ENCODE results near the gene RLN2. TPM values are rescaled to one million over a fixed set of nuclear protein-coding genes. Genes with fewer than 3 reads are reported as not detected.
"Not testable (repeated sequence)": the region's sequence is repeated elsewhere in the genome, so short reads cannot be mapped to it uniquely, and the experiment has no call there.

RLN2 gene
- total RNA-seq, result not detected in 2 replicates
- long read RNA-seq, result 0 reads

- H3K27ac Mint-ChIP-seq (ENCODE audit: unreplicated experiment); DNase-seq (ENCODE audit: extremely low spot score, unreplicated experiment); H3K4me1 Mint-ChIP-seq (ENCODE audit: unreplicated experiment); H3K9me3 Mint-ChIP-seq (ENCODE audit: unreplicated experiment); H3K36me3 Mint-ChIP-seq (ENCODE audit: unreplicated experiment): not testable (repeated sequence)
- peaks cover 62% of the 10 kb centered on the region for H3K27me3 Mint-ChIP-seq (ENCODE audit: unreplicated experiment)
- H3K4me3 Mint-ChIP-seq (ENCODE audit: unreplicated experiment), result peak within 1 kb of the TSS; percentile 22
Measured at GRCh38 chr9:5303840-5304795, at the start of gene RLN2. TSS of gene RLN2 (minus strand) at chr9:5304716. CDS start at chr9:5304580, 136 bp downstream.

GRCh38 chr9:5354184-5354583, 49.7 kb upstream of the RLN2 start:
- H3K9me3 Mint-ChIP-seq (ENCODE audit: unreplicated experiment), result peaks cover 17% of the 10 kb centered on the region
- DNase-seq (ENCODE audit: extremely low spot score, unreplicated experiment), result no peak
- H3K27ac Mint-ChIP-seq (ENCODE audit: unreplicated experiment), result no peak overlapping the region
- no peak for TF ChIP-seq CTCF (IDR thresholded peaks at IDR 0.05)
- H3K36me3 Mint-ChIP-seq (ENCODE audit: unreplicated experiment), result peaks cover 3% of the 10 kb centered on the region
- no peak overlapping the region for H3K4me3 Mint-ChIP-seq (ENCODE audit: unreplicated experiment)
- H3K27me3 Mint-ChIP-seq (ENCODE audit: unreplicated experiment), result peaks cover 11% of the 10 kb centered on the region
- H3K4me1 Mint-ChIP-seq (ENCODE audit: unreplicated experiment), result no peaks in the 10 kb centered on the region

- peaks cover 16% of the 10 kb centered on the region for H3K27me3 Mint-ChIP-seq (ENCODE audit: unreplicated experiment)
- no peak overlapping the region for H3K27ac Mint-ChIP-seq (ENCODE audit: unreplicated experiment)
- no peak for DNase-seq (ENCODE audit: extremely low spot score, unreplicated experiment)
- no peaks in the 10 kb centered on the region for H3K4me1 Mint-ChIP-seq (ENCODE audit: unreplicated experiment)
- no peak overlapping the region for H3K4me3 Mint-ChIP-seq (ENCODE audit: unreplicated experiment)
- no peak for TF ChIP-seq CTCF (IDR thresholded peaks at IDR 0.05)
- H3K36me3 Mint-ChIP-seq (ENCODE audit: unreplicated experiment), result peaks cover 3% of the 10 kb centered on the region
- peaks cover 20% of the 10 kb centered on the region for H3K9me3 Mint-ChIP-seq (ENCODE audit: unreplicated experiment)
Measured at GRCh38 chr9:5352637-5353248, 48.2 kb upstream of the RLN2 start.

- not testable (repeated sequence) for H3K4me1 Mint-ChIP-seq (ENCODE audit: unreplicated experiment); DNase-seq (ENCODE audit: extremely low spot score, unreplicated experiment); H3K36me3 Mint-ChIP-seq (ENCODE audit: unreplicated experiment); H3K9me3 Mint-ChIP-seq (ENCODE audit: unreplicated experiment); H3K27ac Mint-ChIP-seq (ENCODE audit: unreplicated experiment)
- peak within 1 kb of the TSS; percentile 45 for H3K4me3 Mint-ChIP-seq (ENCODE audit: unreplicated experiment)
- H3K27me3 Mint-ChIP-seq (ENCODE audit: unreplicated experiment), result peaks cover 63% of the 10 kb centered on the region
Measured at GRCh38 chr9:5338992-5339981, 34.8 kb upstream of the RLN2 start, which contains the start of gene RLN1. TSS of gene RLN1 (minus strand) at chr9:5339876. CDS start at chr9:5339746, 130 bp downstream.

GRCh38 chr9:5336688-5337087, 32.2 kb upstream of the RLN2 start:
- no peaks in the 10 kb centered on the region for H3K36me3 Mint-ChIP-seq (ENCODE audit: unreplicated experiment)
- H3K9me3 Mint-ChIP-seq (ENCODE audit: unreplicated experiment), result no peaks in the 10 kb centered on the region
- H3K27ac Mint-ChIP-seq (ENCODE audit: unreplicated experiment), result no peak overlapping the region
- H3K4me3 Mint-ChIP-seq (ENCODE audit: unreplicated experiment), result no peak overlapping the region
- peaks cover 3% of the 10 kb centered on the region for H3K4me1 Mint-ChIP-seq (ENCODE audit: unreplicated experiment)
- peaks cover 57% of the 10 kb centered on the region for H3K27me3 Mint-ChIP-seq (ENCODE audit: unreplicated experiment)
- TF ChIP-seq CTCF (IDR thresholded peaks at IDR 0.05), result no peak
- no peak for DNase-seq (ENCODE audit: extremely low spot score, unreplicated experiment)

GRCh38 chr9:5331276-5331675, 26.8 kb upstream of the RLN2 start:
- DNase-seq (ENCODE audit: extremely low spot score, unreplicated experiment); H3K9me3 Mint-ChIP-seq (ENCODE audit: unreplicated experiment); H3K27ac Mint-ChIP-seq (ENCODE audit: unreplicated experiment); H3K4me3 Mint-ChIP-seq (ENCODE audit: unreplicated experiment); H3K36me3 Mint-ChIP-seq (ENCODE audit: unreplicated experiment); H3K4me1 Mint-ChIP-seq (ENCODE audit: unreplicated experiment): not testable (repeated sequence)
- H3K27me3 Mint-ChIP-seq (ENCODE audit: unreplicated experiment), result peaks cover 61% of the 10 kb centered on the region

Measured in osteocyte (in vitro differentiated cells).